Measurements from ENCODE around the gene ADM.

Gene ADM

GRCh38 chr11:10322830-10323792, 18.2 kb downstream of the ADM start:
- peak; percentile 28 for TF ChIP-seq CTCF (IDR thresholded peaks at IDR 0.05; ENCODE audit: borderline replicate concordance, control extremely low read depth, extremely low read depth, insufficient read depth, missing control alignments)
- in situ Hi-C loops (cut with MboI; ENCODE audit: low sequenced_read_pairs, unreplicated experiment) = loop anchor here (10.0 to 25.0 kb wide), 3 partner anchors 336 to 568 kb away; no protein-coding TSS in a partner anchor
- peak; percentile 55 for DNase-seq (ENCODE audit: low spot score)

- no peak for TF ChIP-seq CTCF (IDR thresholded peaks at IDR 0.05; ENCODE audit: borderline replicate concordance, control extremely low read depth, extremely low read depth, insufficient read depth, missing control alignments)
- no peak for DNase-seq (ENCODE audit: low spot score)
- in situ Hi-C loops (cut with MboI; ENCODE audit: low sequenced_read_pairs, unreplicated experiment) = loop anchor here (10.0 to 25.0 kb wide), 3 partner anchors 336 to 569 kb away; no protein-coding TSS in a partner anchor
Measured at GRCh38 chr11:10323793-10324170, 18.9 kb downstream of the ADM start.

GRCh38 chr11:10324474-10324873, 19.6 kb downstream of the ADM start:
- no peak for TF ChIP-seq CTCF (IDR thresholded peaks at IDR 0.05; ENCODE audit: borderline replicate concordance, control extremely low read depth, extremely low read depth, insufficient read depth, missing control alignments)
- in situ Hi-C loops (cut with MboI; ENCODE audit: low sequenced_read_pairs, unreplicated experiment) = loop anchor here (10.0 to 25.0 kb wide), 3 partner anchors 337 to 570 kb away; no protein-coding TSS in a partner anchor
- no peak for DNase-seq (ENCODE audit: low spot score)

GRCh38 chr11:10325277-10326011, 20.6 kb downstream of the ADM start:
- in situ Hi-C loops (cut with MboI; ENCODE audit: low sequenced_read_pairs, unreplicated experiment) = loop anchor here (10.0 kb wide), 1 partner anchor 571 kb away; no protein-coding TSS in a partner anchor
- DNase-seq (ENCODE audit: low spot score) = no peak
- TF ChIP-seq CTCF (IDR thresholded peaks at IDR 0.05; ENCODE audit: borderline replicate concordance, control extremely low read depth, extremely low read depth, insufficient read depth, missing control alignments) = no peak

- DNase-seq (ENCODE audit: low spot score) = no peak
- in situ Hi-C loops (cut with MboI; ENCODE audit: low sequenced_read_pairs, unreplicated experiment) = loop anchor here (10.0 kb wide), 1 partner anchor 571 kb away; no protein-coding TSS in a partner anchor
- no peak for TF ChIP-seq CTCF (IDR thresholded peaks at IDR 0.05; ENCODE audit: borderline replicate concordance, control extremely low read depth, extremely low read depth, insufficient read depth, missing control alignments)
Measured at GRCh38 chr11:10326012-10326964, 21.4 kb downstream of the ADM start.
